ENCODE data around the gene ZDHHC17.

- TF ChIP-seq CTCF (conservative IDR thresholded peaks at IDR 0.05; ENCODE audit: low read depth, low read length) (no peak), EZH2phosphoT487 (IDR thresholded peaks at IDR 0.05; ENCODE audit: borderline replicate concordance, low read length) (no peak), EZH2 (IDR thresholded peaks at IDR 0.05; ENCODE audit: low read length, unreplicated experiment) (no peak)
Observed at GRCh38 chr12:76866151-76866567, 102.2 kb downstream of the ZDHHC17 start.

Data from PC-3 (cell line).